Esophagus muscularis mucosa (tissue), 4 donors: Measurements from ENCODE around the gene TMEM185A.
"Not testable (repeated sequence)": the region's sequence is repeated elsewhere in the genome, so short reads cannot be mapped to it uniquely, and the experiment has no call there.

Source experiments
- CTCF ChIP-seq, 3 experiments: fragments of 200-600 bp in 2 of 3; fragments of 450-650 bp in 1 of 3; sonication (generic) in 2 of 3; IDR thresholded peaks; one replicate each; pipeline ENCODE4 v1.5.1; 2017 to 2019; ENCODE audit warnings: antibody characterized with exemption in 3 of 3, mild to moderate bottlenecking in 2 of 3, moderate library complexity in 1 of 3
- EP300 ChIP-seq: sonication (generic); formaldehyde crosslinking; IDR thresholded peaks from one replicate; pipeline ENCODE4 v1.6.1; 2017; ENCODE audit warnings: antibody characterized with exemption
- POLR2A ChIP-seq: fragments of 450-650 bp; IDR thresholded peaks from one replicate; pipeline ENCODE4 v1.6.1; 2017; ENCODE audit warnings: antibody characterized with exemption, moderate library complexity, mild to moderate bottlenecking, low read depth
- POLR2AphosphoS5 ChIP-seq, 2 donors: sonication (generic); formaldehyde crosslinking; IDR thresholded peaks; one replicate each; pipeline ENCODE4 v1.6.1; 2017; ENCODE audit warnings: antibody characterized with exemption in 2 of 2

- TF ChIP-seq POLR2A; CTCF (IDR thresholded peaks at IDR 0.05); EP300; POLR2AphosphoS5 (IDR thresholded peaks at IDR 0.05): not testable (repeated sequence)
Observed at GRCh38 chrX:149675554-149675953, 44.0 kb upstream of the TMEM185A start.
